Measurements from ENCODE around the gene PLA2G4B.

PLA2G4B gene, protein sequence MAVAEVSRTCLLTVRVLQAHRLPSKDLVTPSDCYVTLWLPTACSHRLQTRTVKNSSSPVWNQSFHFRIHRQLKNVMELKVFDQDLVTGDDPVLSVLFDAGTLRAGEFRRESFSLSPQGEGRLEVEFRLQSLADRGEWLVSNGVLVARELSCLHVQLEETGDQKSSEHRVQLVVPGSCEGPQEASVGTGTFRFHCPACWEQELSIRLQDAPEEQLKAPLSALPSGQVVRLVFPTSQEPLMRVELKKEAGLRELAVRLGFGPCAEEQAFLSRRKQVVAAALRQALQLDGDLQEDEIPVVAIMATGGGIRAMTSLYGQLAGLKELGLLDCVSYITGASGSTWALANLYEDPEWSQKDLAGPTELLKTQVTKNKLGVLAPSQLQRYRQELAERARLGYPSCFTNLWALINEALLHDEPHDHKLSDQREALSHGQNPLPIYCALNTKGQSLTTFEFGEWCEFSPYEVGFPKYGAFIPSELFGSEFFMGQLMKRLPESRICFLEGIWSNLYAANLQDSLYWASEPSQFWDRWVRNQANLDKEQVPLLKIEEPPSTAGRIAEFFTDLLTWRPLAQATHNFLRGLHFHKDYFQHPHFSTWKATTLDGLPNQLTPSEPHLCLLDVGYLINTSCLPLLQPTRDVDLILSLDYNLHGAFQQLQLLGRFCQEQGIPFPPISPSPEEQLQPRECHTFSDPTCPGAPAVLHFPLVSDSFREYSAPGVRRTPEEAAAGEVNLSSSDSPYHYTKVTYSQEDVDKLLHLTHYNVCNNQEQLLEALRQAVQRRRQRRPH

DNA sequence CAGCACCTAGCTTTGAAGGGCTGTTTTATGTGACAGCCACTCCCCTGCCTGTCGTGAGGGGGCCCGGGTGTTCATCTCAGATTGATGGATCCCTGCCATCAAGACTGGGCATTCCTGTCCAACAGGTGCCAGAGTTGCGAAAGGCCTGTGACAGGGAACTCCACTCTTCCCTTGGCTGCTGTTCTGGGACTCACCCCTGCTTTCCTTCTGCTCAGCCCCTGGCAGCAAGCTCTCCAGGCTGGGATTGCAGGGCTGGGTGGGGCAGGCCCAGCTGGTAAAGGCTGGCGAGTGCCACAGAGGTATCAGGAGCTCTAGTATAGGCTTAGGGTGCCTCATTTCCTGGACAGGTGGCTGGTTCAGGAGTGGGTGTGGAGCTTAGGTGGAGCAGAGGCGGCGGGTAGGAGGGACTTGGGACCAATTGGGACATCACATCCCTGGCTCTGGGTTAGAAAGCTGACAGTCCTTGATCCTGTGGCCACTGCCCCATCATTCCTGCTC is at the start of gene PLA2G4B:
TSS of gene PLA2G4B (plus strand) at position 448 of the 498 bp plus-strand sequence. CDS start 67 bp downstream, outside the sequence.
- TF ChIP-seq, protein P1, sequence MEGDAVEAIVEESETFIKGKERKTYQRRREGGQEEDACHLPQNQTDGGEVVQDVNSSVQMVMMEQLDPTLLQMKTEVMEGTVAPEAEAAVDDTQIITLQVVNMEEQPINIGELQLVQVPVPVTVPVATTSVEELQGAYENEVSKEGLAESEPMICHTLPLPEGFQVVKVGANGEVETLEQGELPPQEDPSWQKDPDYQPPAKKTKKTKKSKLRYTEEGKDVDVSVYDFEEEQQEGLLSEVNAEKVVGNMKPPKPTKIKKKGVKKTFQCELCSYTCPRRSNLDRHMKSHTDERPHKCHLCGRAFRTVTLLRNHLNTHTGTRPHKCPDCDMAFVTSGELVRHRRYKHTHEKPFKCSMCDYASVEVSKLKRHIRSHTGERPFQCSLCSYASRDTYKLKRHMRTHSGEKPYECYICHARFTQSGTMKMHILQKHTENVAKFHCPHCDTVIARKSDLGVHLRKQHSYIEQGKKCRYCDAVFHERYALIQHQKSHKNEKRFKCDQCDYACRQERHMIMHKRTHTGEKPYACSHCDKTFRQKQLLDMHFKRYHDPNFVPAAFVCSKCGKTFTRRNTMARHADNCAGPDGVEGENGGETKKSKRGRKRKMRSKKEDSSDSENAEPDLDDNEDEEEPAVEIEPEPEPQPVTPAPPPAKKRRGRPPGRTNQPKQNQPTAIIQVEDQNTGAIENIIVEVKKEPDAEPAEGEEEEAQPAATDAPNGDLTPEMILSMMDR (IDR thresholded peaks at IDR 0.05; ENCODE audit: insufficient read depth, missing control alignments), result no peak
- DNase-seq (ENCODE audit: insufficient read length, low spot score) (no peak), FAIRE-seq (no peak)

DNA sequence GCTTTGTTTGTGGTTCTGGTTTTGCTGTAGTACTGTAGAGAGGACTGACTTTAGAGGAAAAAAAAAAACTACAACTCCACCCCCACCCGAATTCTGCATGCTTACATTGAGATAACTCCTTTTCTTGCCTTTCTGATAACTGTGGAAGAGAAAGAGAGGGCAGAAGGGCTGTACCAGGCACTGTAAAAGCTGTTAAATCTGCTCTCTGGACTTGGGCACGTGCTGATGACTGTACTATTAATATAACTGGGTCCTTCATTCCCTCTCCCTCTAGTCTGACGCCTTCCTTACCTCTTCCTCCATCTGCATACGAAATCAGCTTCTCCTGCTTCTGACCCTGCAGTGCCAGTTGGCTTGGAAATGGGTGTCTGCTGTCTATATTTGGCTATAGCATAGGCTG is 49.4 kb upstream of the PLA2G4B start:
- FAIRE-seq (no peak), DNase-seq (ENCODE audit: insufficient read length, low spot score) (no peak)
- TF ChIP-seq, protein P1 (IDR thresholded peaks at IDR 0.05; ENCODE audit: insufficient read depth, missing control alignments), result no peak

DNA sequence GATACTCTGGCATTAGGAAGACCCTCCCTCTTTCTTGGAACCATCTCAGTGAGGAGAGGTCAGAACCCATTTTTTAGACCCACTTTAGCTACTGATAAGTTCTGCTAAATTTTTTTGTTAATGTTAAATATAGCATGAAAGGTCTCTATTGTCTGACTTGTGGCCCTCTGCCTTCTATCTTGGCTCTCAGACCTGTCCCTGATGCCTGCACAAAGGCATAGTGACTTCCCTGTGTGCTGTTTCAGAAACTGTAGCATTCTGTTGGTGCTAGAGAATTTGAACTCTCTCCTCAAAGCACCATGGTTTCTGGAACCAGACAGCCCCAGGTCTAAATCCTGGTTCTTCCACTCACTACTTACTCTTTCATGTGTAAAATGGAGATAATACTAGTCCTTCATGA is 49.0 kb upstream of the PLA2G4B start:
- TF ChIP-seq, protein P1 (IDR thresholded peaks at IDR 0.05; ENCODE audit: insufficient read depth, missing control alignments), result no peak
- FAIRE-seq (no peak), DNase-seq (ENCODE audit: insufficient read length, low spot score) (no peak)

DNA sequence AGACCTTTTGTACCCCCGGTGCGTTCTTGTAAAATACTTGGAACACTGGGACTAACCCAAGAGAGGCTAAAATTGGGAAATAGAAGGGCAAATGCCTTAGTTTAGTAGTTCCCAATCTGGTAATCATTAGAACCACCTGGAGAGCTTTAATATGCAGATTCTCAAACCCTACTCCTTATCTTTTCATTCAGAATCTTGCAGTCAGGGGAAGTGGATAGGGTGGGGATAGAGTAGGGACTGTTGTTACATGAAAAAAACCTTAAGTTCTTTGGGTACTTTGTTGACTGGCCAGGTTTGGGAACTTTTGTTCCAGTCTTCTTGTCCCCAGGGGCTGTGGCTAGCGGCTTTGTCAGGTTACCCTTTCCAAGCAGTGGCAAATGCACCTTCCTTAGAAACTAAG is 48.5 kb upstream of the PLA2G4B start:
- DNase-seq (ENCODE audit: insufficient read length, low spot score) (no peak), FAIRE-seq (no peak)
- TF ChIP-seq, protein P1 (IDR thresholded peaks at IDR 0.05; ENCODE audit: insufficient read depth, missing control alignments), result no peak

DNA sequence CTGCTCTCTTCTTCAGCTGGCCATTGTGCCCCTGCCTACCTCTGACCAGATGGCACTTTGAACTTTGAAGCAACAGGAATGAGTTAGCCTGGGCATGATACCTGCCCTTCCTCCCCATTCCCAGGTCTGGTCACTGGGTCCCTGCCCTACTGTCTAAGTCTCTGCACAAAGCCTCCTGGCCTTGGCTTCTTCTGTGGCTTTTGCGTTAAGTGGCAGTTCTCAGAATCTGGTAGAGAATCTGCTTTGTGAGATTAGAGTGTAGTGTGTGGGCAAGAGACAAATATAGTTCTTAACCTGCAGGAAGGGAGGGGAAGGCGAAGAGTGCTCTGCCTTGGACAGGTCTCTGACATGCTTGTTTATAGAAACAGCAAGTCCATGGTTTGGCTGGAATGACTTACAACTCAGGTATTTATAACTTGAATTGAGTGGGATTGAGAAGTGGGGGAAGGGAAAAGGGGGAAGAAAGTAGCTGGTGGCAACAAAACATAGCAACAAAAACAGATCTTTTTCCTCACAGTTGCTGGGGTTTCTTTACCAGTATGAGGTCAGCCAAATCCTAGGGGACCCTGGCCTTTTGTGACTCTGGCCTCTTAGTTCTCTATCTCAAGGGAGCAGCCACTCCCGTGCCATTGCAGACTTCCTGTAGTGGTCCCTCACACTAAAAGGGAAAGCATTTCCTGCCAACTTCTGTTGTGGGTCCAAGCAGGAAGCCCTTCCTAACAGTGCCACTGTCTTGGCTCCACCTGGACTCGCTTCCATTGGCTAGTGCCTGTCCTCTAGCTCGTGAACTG is 47.7 kb upstream of the PLA2G4B start:
- FAIRE-seq (no peak), DNase-seq (ENCODE audit: insufficient read length, low spot score) (no peak)
- TF ChIP-seq, protein P1 (IDR thresholded peaks at IDR 0.05; ENCODE audit: insufficient read depth, missing control alignments), result no peak

DNA sequence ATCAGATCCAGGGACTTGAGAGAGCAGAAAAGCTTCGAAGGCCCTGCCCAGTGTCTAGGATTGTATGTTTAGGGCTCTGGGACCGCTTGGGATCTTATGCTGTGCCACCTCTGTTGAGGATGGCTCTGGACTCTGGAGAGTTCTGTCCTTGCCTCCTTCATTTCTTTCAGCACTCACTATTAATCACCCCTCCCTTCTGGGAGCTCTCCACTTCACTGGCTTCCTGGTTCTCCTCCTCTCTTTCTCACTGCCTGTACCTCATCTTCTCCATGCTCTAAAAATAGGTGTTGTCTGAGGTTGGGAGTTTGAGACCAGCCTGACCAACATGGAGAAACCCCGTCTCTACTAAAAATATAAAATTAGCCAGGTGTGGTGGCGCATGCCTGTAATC is 47.1 kb upstream of the PLA2G4B start:
- no peak for DNase-seq (ENCODE audit: insufficient read length, low spot score)
- TF ChIP-seq, protein P1 (IDR thresholded peaks at IDR 0.05; ENCODE audit: insufficient read depth, missing control alignments), result no peak
- FAIRE-seq, result no peak
